Colonic mucosa (tissue), 4 donors: ENCODE measurements around the gene WIZ. TPM values are rescaled to one million over a fixed set of nuclear protein-coding genes. Genes with fewer than 3 reads are reported as not detected.
"Not testable (repeated sequence)": the region's sequence is repeated elsewhere in the genome, so short reads cannot be mapped to it uniquely, and the experiment has no call there.

Source experiments
- DNase-seq: peaks from one replicate; pipeline ENCODE4 v3.0.0-alpha.2; 2020
- H3K27ac ChIP-seq: fragments of 200-600 bp; one replicate; pipeline ENCODE4 v1.8.0; 2021
- H3K27me3 ChIP-seq: fragments of 200-600 bp; one replicate; pipeline ENCODE4 v1.8.0; 2021
- H3K36me3 ChIP-seq: fragments of 200-600 bp; one replicate; pipeline ENCODE4 v1.8.0; 2021
- H3K4me1 ChIP-seq: fragments of 200-600 bp; one replicate; pipeline ENCODE4 v1.8.0; 2021; ENCODE audit warnings: mild to moderate bottlenecking
- H3K4me3 ChIP-seq: fragments of 200-600 bp; one replicate; pipeline ENCODE4 v1.8.0; 2021
- H3K9ac ChIP-seq, 2 donors: one replicate each; pipeline ENCODE4 v1.7.0; 2013; ENCODE audit warnings: control low read depth in 2 of 2, low read depth in 2 of 2, low read length in 2 of 2
- H3K9me3 ChIP-seq: fragments of 200-600 bp; one replicate; pipeline ENCODE4 v1.8.0; 2021
- intact Hi-C: fragments of 100-400 bp; cut with DNase I; formaldehyde crosslinking; loops from one replicate; pipeline ENCODE4 v1.14.1; 2022
- total RNA-seq, 2 donors: library from RNA; stranded (reverse); fragmentation: NEBNext Ultra II Directional in 1 of 2; extraction: Animal tissue kit (Norgen Biotek cat#: 25700) in 1 of 2; gene quantifications; one replicate each; pipeline ENCODE4 v1.2.1, GENCODE V29; 2021
- TF ChIP-seq, protein P1 (sequence below): fragments of 200-600 bp; IDR thresholded peaks from one replicate; pipeline ENCODE4 v1.8.0; 2022; ENCODE audit warnings: antibody characterized with exemption, mild to moderate bottlenecking
- donor health status: healthy.
- donor health status: DM: no; HTN: no; CAD: no.
- donor health status: DM: no; HTN: no; CAD: no.

The WIZ gene
- total RNA-seq, 2 donors from 2014 or later, result 18.3 to 31.2 TPM

DNA sequence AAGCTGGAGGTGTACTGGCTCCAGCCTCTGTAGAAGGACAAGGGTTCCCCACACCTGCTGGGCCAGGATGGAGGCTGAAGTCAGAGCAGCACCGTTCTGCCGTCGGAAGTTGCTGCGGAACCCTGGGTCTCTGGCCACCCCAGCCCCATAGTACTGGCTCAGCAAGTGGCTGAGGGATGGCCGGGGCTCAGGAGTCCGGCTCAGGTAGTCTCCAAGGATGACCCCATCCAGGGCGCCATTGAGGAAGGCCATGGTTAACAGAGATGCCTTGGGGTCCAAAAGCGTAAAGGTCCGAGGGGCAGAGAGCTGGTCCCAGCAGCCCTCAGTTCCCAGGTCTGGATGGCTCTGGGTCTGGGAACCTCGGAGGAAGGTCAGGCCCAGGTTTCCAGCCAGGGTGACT lies 25.9 kb upstream of the WIZ start:
- no peaks in the 10 kb centered on the region for H3K36me3 ChIP-seq
- H3K9ac ChIP-seq, result no peak overlapping the region
- intact Hi-C loops, result no loop called here
- H3K9me3 ChIP-seq, result no peaks in the 10 kb centered on the region
- H3K27ac ChIP-seq, result no peak overlapping the region
- H3K4me3 ChIP-seq, result no peak overlapping the region
- TF ChIP-seq, protein P1, sequence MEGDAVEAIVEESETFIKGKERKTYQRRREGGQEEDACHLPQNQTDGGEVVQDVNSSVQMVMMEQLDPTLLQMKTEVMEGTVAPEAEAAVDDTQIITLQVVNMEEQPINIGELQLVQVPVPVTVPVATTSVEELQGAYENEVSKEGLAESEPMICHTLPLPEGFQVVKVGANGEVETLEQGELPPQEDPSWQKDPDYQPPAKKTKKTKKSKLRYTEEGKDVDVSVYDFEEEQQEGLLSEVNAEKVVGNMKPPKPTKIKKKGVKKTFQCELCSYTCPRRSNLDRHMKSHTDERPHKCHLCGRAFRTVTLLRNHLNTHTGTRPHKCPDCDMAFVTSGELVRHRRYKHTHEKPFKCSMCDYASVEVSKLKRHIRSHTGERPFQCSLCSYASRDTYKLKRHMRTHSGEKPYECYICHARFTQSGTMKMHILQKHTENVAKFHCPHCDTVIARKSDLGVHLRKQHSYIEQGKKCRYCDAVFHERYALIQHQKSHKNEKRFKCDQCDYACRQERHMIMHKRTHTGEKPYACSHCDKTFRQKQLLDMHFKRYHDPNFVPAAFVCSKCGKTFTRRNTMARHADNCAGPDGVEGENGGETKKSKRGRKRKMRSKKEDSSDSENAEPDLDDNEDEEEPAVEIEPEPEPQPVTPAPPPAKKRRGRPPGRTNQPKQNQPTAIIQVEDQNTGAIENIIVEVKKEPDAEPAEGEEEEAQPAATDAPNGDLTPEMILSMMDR, result no peak
- H3K4me1 ChIP-seq, result no peaks in the 10 kb centered on the region
- DNase-seq, result no peak
- no peaks in the 10 kb centered on the region for H3K27me3 ChIP-seq

DNA sequence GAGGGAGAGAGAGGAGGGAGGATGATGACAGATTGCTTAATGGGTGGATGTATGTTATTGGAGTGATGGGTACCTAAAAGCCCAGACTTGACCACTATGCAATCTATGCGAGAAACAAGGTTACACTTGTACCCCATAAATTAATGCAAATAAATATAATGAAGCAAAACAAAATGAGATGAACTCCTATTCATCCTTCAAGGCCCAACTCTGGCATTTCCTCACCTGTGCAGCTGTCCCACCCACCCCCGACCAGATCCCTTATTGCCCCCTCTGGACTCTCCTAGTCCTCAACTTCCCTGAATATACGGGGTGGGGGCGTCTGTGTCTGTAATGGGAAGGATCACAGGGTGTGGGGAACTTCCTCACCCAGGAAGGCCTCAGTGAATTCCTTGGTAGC lies 25.4 kb upstream of the WIZ start:
- Histone ChIP-seq H3K9me3 (no peaks in the 10 kb centered on the region), H3K27me3 (no peaks in the 10 kb centered on the region), H3K9ac (no peak overlapping the region), H3K27ac (no peak overlapping the region), H3K4me3 (no peak overlapping the region), H3K36me3 (no peaks in the 10 kb centered on the region), H3K4me1 (no peaks in the 10 kb centered on the region)
- TF ChIP-seq, protein P1, result no peak
- DNase-seq, result no peak
- intact Hi-C loops, result no loop called here

- H3K4me3 ChIP-seq, H3K36me3 ChIP-seq, H3K9me3 ChIP-seq, H3K9ac ChIP-seq, DNase-seq, H3K27me3 ChIP-seq, H3K4me1 ChIP-seq, H3K27ac ChIP-seq, intact Hi-C loops: not testable (repeated sequence)
Measured at GRCh38 chr19:15473821-15474220, 24.1 kb upstream of the WIZ start.

DNA sequence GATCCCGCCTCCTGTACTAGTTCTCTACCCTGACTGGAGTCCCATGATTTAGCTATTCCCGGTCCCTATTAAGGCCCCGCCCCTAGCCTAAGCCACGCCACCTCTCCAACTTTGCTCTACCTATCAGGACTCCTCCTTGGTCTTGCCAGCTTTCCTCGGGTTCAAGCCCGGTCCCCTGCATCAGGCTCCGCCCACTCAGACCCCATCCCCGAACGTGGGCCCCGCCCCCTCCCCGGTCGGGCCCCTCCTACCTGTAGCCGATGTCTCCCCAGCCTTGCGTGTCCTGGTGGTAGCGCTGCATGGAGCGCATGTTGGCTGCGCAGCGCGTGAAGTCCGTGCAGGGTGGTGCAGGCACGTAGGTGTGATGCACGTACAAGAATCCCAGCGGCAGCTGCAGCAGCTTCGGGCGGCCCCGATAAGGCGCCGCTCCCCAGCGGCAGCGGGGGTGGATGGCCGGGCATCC lies 21.9 kb upstream of the WIZ start:
- no peaks in the 10 kb centered on the region for H3K9me3 ChIP-seq
- no peaks in the 10 kb centered on the region for H3K4me1 ChIP-seq
- no peak overlapping the region for H3K9ac ChIP-seq
- no peak overlapping the region for H3K27ac ChIP-seq
- DNase-seq, result no peak
- no peak overlapping the region for H3K4me3 ChIP-seq
- H3K27me3 ChIP-seq, result peaks cover 9% of the 10 kb centered on the region
- TF ChIP-seq, protein P1, result no peak
- no peaks in the 10 kb centered on the region for H3K36me3 ChIP-seq
- intact Hi-C loops, result no loop called here

DNA sequence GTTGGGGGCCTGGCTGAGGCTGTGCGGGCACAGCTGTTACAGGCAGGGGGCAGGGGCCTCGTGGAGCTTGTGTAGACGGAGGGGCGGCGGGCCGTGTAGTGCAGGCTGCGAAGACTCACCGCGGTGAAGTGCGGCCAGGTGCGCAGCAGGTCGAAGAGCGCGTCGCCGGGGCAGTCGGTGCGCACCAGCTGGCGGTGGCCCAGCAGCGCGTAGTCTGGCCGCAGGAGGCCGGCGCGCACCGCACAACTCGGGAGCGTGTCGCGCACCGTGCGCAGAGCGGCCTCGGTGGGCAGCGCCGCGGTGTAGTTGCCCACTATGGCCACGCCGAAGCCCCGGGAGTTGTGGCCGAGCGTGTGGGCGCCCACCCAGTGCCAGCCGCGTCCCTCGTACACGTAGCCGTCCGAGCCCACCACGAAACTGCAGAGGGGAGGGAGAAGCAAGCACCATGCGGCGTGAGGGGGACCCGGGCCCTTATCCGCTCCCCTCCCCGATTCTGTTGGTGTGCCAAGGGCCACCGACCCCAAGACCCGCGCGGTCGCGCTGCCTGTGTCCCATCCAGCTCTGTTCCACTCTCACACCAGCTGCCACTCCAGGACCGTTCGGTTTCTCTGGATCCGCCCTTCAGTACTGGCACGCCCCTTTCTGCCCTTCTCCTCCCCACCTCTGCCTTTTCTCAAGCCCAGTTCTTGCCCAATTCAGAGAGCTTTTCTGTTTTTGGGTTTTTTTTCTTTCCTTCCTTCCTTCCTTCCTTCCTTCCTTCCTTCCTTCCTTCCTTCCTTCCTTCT lies 19.9 kb upstream of the WIZ start:
- Histone ChIP-seq H3K27ac (no peak overlapping the region), H3K4me1 (no peaks in the 10 kb centered on the region), H3K27me3 (peaks cover 9% of the 10 kb centered on the region), H3K9ac (peak overlapping the region in 1 of 2 donors; percentile 16), H3K36me3 (no peaks in the 10 kb centered on the region), H3K9me3 (no peaks in the 10 kb centered on the region), H3K4me3 (peak overlapping the region; percentile 26)
- DNase-seq, result no peak
- intact Hi-C loops, result no loop called here
- TF ChIP-seq, protein P1, result no peak
